ENCODE measurements around the gene HIPK2. TPM values are rescaled to one million over a fixed set of nuclear protein-coding genes. Genes with fewer than 3 reads are reported as not detected.

The HIPK2 gene
- total RNA-seq, 6 experiments from 2014 or later: 48.5 to 68.0 (median 59.6) TPM

DNA sequence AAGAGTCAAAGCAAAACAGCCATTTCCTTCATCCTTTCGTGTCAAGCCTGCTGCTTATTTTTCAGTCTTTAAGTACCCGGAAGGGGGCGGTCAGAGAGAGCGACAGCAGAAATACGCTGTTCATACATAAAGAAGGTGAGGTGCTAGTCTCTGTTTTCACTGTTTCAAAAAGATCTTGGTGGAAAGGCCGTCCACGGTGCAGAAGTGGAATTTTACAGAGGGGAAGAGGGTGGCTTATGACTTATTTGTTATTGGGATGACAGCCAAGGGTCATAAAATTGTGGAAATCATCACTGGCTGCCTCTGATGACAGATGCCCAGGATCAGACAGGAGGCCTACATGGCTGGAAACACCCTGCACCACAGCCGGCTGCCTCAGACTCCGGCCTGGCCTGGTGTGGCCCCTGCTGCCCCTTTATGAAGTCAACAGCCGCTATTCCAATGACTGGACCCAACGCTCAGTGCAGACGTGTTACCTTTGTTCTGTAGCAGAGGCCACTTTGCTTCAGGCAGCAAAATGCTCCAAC is 57.0 kb downstream of the HIPK2 start:
- intact Hi-C loops (cut with DNase I): no loop called here
- Histone ChIP-seq H3K36me3 (peaks cover 0 to 13% (median 3%) of the 10 kb centered on the region in 4 donors), H3K9me3 (no peaks in the 10 kb centered on the region), H3K27me3 (no peaks in the 10 kb centered on the region), H3K27ac (peak overlapping the region; percentile 51 to 74 (median 63)), H3K4me1 (peaks cover 2 to 56% (median 27%) of the 10 kb centered on the region in 4 donors), H3K4me3 (no peak overlapping the region)
- DNase-seq (no peak), ATAC-seq (peak; percentile 37 to 70 (median 49))
- WGBS (ENCODE audit: insufficient coverage, low coverage, low lambda C conversion rate, missing lambda C conversion rate): 33% methylated on average over 11 of the region's 12 CpGs
- TF ChIP-seq, protein P1, sequence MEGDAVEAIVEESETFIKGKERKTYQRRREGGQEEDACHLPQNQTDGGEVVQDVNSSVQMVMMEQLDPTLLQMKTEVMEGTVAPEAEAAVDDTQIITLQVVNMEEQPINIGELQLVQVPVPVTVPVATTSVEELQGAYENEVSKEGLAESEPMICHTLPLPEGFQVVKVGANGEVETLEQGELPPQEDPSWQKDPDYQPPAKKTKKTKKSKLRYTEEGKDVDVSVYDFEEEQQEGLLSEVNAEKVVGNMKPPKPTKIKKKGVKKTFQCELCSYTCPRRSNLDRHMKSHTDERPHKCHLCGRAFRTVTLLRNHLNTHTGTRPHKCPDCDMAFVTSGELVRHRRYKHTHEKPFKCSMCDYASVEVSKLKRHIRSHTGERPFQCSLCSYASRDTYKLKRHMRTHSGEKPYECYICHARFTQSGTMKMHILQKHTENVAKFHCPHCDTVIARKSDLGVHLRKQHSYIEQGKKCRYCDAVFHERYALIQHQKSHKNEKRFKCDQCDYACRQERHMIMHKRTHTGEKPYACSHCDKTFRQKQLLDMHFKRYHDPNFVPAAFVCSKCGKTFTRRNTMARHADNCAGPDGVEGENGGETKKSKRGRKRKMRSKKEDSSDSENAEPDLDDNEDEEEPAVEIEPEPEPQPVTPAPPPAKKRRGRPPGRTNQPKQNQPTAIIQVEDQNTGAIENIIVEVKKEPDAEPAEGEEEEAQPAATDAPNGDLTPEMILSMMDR (IDR thresholded peaks at IDR 0.05): no peak
- TF ChIP-seq POLR2A (IDR thresholded peaks at IDR 0.05): peak; percentile 31

DNA sequence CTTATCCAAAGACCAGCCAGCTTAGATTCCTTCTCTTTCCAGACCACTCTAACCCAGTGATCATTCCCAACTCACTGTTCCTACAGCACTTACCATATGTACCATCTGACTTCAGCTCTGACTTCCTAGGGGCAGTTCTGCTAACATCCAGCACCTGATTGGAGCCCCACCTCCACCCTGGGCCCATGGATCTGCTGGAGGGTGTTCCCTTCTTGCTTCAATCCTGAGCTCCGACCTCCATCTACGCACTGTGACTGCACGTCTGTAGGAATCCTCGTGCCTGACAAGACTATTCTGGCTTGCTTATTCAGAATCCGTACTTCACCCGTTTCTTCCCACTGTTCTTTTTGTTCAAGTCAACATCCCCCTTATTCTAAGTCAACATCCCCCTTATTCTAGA is 57.6 kb downstream of the HIPK2 start:
- Histone ChIP-seq H3K36me3 (peaks cover 0 to 19% (median 8%) of the 10 kb centered on the region in 4 donors), H3K4me3 (no peak overlapping the region), H3K4me1 (peaks cover 2 to 50% (median 23%) of the 10 kb centered on the region in 4 donors), H3K27me3 (no peaks in the 10 kb centered on the region), H3K27ac (peak overlapping the region in 2 of 3 donors; percentile 63 to 74), H3K9me3 (no peaks in the 10 kb centered on the region)
- intact Hi-C loops (cut with DNase I): no loop called here
- no peak for ATAC-seq
- TF ChIP-seq POLR2A (IDR thresholded peaks at IDR 0.05): no peak
- TF ChIP-seq, protein P1 (IDR thresholded peaks at IDR 0.05): no peak
- 69% methylated on average over 6 of the region's 6 CpGs for WGBS (ENCODE audit: insufficient coverage, low coverage, low lambda C conversion rate, missing lambda C conversion rate)
- DNase-seq: no peak

DNA sequence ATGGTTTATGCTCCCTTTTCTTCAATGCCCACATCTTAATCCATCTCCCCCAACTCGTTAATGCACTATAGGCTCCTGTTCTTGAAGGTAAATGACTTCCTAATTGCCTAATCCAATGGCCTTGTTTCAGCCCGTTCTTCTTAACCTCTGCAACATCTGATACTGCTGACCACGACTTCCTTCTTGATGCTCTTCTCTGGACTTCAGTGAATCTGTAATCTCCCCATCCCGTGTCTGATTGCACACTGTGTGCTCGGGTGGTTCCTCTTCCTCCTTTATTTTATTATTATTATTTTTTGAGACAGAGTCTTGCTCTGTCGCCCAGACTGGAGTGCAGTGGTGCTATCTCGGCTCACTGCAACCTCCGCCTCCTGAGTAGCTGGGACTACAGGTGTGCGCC is 58.9 kb downstream of the HIPK2 start:
- WGBS (ENCODE audit: insufficient coverage, low coverage, low lambda C conversion rate, missing lambda C conversion rate): 54% methylated on average over 9 of the region's 9 CpGs
- H3K4me1 ChIP-seq: peaks cover 0 to 45% (median 16%) of the 10 kb centered on the region in 4 donors
- DNase-seq (no peak), ATAC-seq (peak in 1 of 4 donors; percentile 1)
- peaks cover 0 to 31% (median 13%) of the 10 kb centered on the region in 4 donors for H3K36me3 ChIP-seq
- TF ChIP-seq POLR2A (IDR thresholded peaks at IDR 0.05): no peak
- TF ChIP-seq, protein P1 (IDR thresholded peaks at IDR 0.05): no peak
- no peaks in the 10 kb centered on the region for H3K27me3 ChIP-seq
- intact Hi-C loops (cut with DNase I): no loop called here
- H3K27ac ChIP-seq: no peak overlapping the region
- no peaks in the 10 kb centered on the region for H3K9me3 ChIP-seq
- no peak overlapping the region for H3K4me3 ChIP-seq

DNA sequence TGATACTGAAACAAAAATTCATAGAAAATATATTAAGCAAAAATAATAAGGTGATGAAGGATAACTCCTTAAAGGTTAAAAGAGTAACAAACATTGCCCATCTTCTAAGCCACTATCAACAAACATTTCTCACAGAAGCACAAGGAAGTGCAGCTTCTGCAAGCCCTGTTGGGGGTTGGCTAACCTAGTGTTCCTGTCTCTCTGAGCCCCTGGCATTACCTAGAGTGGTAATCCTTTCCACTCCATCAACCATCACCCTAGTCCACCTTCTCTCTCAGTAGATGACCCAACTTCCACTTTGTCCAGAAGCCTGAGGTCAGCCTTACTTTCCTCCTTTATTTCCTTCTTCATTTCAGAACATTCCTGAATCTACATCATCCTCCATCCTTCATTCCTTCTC is 59.7 kb downstream of the HIPK2 start:
- intact Hi-C loops (cut with DNase I): no loop called here
- Histone ChIP-seq H3K4me1 (peaks cover 0 to 43% (median 12%) of the 10 kb centered on the region in 4 donors), H3K27me3 (no peaks in the 10 kb centered on the region), H3K9me3 (no peaks in the 10 kb centered on the region), H3K27ac (no peak overlapping the region), H3K36me3 (peaks cover 0 to 34% (median 13%) of the 10 kb centered on the region in 4 donors), H3K4me3 (no peak overlapping the region)
- TF ChIP-seq, protein P1 (IDR thresholded peaks at IDR 0.05): no peak
- TF ChIP-seq POLR2A (IDR thresholded peaks at IDR 0.05): no peak
- DNase-seq (no peak), ATAC-seq (no peak)
